Peyer's patch (tissue), 4 donors: ENCODE results near the gene RGL2. TPM values are rescaled to one million over a fixed set of nuclear protein-coding genes. Genes with fewer than 3 reads are reported as not detected.

ENCODE experiments used
- DNase-seq, 3 donors: peaks; one replicate each; pipeline ENCODE4 v3.0.0-alpha.2; 2017 to 2019
- H3K27ac ChIP-seq, 4 donors: fragments of 200-600 bp; sonication (generic); one replicate each; pipeline ENCODE4 v1.5.1; 2016 to 2019
- H3K27me3 ChIP-seq, 2 donors: fragments of 200-600 bp; sonication (generic); one replicate each; pipeline ENCODE4 v1.5.1; 2019
- H3K36me3 ChIP-seq, 3 donors: fragments of 200-600 bp; sonication (generic); one replicate each; pipeline ENCODE4 v1.5.1; 2016 to 2019
- H3K4me1 ChIP-seq, 4 donors: fragments of 200-600 bp; sonication (generic); one replicate each; pipeline ENCODE4 v1.5.1; 2016 to 2019
- H3K4me3 ChIP-seq, 4 donors: fragments of 200-600 bp; sonication (generic); 1 replicate in 3 of 4; 2 replicates in 1 of 4; pipeline ENCODE4 v1.5.1; 2016 to 2019; ENCODE audit warnings: mild to moderate bottlenecking in 1 of 4
- H3K9me3 ChIP-seq, 4 donors: fragments of 200-600 bp; sonication (generic); one replicate each; pipeline ENCODE4 v1.5.1; 2016 to 2019; ENCODE audit warnings: mild to moderate bottlenecking in 1 of 4
- POLR2A ChIP-seq, 2 donors: fragments of 450-650 bp; IDR thresholded peaks; one replicate each; pipeline ENCODE4 v1.5.1; 2017; ENCODE audit warnings: antibody characterized with exemption in 2 of 2, mild to moderate bottlenecking in 2 of 2, moderate library complexity in 2 of 2
- total RNA-seq, 4 donors: library from RNA; depleted of rRNA; stranded (reverse); fragments of >200 nt; gene quantifications; one replicate each; pipeline ENCODE4 v1.1.0, GENCODE V29; 2016
- TF ChIP-seq, protein P1 (sequence below), 6 experiments: fragments of 450-650 bp in 4 of 6; fragments of 200-600 bp in 2 of 6; sonication (generic) in 1 of 6; IDR thresholded peaks; one replicate each; pipeline ENCODE4 v1.5.1; 2017 to 2019; ENCODE audit warnings: antibody characterized with exemption in 6 of 6, mild to moderate bottlenecking in 3 of 6, moderate library complexity in 1 of 6

The RGL2 gene
- total RNA-seq, 4 donors from 2014 or later: 15.4 to 89.1 (median 39.4) TPM

GRCh38 chr6:33301877-33302276, 3.1 kb upstream of the RGL2 start:
- no peak overlapping the region for H3K27ac ChIP-seq
- no peaks in the 10 kb centered on the region for H3K9me3 ChIP-seq
- peaks cover 0 to 20% (median 5%) of the 10 kb centered on the region in 4 donors for H3K4me1 ChIP-seq
- H3K4me3 ChIP-seq: no peak overlapping the region
- DNase-seq: no peak
- H3K27me3 ChIP-seq: no peaks in the 10 kb centered on the region
- peaks cover 0 to 50% (median 0%) of the 10 kb centered on the region in 3 donors for H3K36me3 ChIP-seq
- TF ChIP-seq, protein P1, sequence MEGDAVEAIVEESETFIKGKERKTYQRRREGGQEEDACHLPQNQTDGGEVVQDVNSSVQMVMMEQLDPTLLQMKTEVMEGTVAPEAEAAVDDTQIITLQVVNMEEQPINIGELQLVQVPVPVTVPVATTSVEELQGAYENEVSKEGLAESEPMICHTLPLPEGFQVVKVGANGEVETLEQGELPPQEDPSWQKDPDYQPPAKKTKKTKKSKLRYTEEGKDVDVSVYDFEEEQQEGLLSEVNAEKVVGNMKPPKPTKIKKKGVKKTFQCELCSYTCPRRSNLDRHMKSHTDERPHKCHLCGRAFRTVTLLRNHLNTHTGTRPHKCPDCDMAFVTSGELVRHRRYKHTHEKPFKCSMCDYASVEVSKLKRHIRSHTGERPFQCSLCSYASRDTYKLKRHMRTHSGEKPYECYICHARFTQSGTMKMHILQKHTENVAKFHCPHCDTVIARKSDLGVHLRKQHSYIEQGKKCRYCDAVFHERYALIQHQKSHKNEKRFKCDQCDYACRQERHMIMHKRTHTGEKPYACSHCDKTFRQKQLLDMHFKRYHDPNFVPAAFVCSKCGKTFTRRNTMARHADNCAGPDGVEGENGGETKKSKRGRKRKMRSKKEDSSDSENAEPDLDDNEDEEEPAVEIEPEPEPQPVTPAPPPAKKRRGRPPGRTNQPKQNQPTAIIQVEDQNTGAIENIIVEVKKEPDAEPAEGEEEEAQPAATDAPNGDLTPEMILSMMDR (IDR thresholded peaks at IDR 0.05): no peak

DNA sequence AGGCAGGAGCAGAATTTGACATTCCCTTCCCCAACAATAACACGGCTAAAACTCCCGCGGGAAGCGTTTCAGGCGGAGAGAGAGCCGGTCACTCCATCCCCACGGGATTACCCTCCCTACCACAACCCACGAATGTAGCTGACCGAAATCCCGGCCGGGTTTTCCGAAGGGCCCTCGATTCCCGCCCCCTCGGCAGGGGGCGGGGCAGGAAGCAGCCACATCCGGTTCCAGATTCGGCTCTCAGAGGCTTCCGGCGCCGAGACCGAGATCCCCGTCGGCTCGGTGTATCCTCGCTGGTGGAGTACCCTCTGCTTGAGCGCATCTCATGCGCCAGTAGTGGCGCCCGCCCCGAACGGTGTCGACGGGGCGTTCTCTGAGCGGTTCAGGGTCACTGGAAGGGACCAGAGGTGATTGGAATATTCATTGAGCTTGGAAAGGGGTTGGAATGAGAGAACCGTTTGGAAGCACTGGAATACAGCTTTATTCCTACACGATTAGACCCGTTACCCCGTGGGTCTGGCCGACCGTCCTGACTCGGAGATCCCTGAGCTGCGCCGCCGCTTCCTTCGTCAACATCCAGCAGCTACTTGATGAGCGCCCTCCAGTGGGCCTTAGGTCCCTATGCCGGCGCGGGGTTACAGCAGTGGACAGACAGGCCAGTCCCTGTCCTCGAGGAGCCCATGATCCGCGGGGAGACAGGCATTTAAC, 649 bp upstream of the RGL2 start:
- DNase-seq: peak; percentile 86 to 96 (median 94)
- H3K27me3 ChIP-seq: no peaks in the 10 kb centered on the region
- no peaks in the 10 kb centered on the region for H3K9me3 ChIP-seq
- TF ChIP-seq POLR2A (IDR thresholded peaks at IDR 0.05): peak; percentile 67 to 74
- TF ChIP-seq, protein P1 (IDR thresholded peaks at IDR 0.05): peak; percentile 63 to 79 (median 72)
- peak overlapping the region; percentile 69 to 89 (median 80) for H3K4me3 ChIP-seq
- H3K4me1 ChIP-seq: peaks cover 0 to 22% (median 6%) of the 10 kb centered on the region in 4 donors
- H3K36me3 ChIP-seq: peaks cover 0 to 40% (median 0%) of the 10 kb centered on the region in 3 donors
- peak overlapping the region; percentile 93 to 96 (median 95) for H3K27ac ChIP-seq

GRCh38 chr6:33297956-33298772, 578 bp downstream of the RGL2 start:
- Histone ChIP-seq H3K4me1 (peaks cover 0 to 22% (median 6%) of the 10 kb centered on the region in 4 donors), H3K27ac (peak overlapping the region; percentile 93 to 96 (median 95)), H3K9me3 (no peaks in the 10 kb centered on the region), H3K27me3 (no peaks in the 10 kb centered on the region), H3K4me3 (peak overlapping the region; percentile 69 to 89 (median 80)), H3K36me3 (peaks cover 0 to 35% (median 0%) of the 10 kb centered on the region in 3 donors)
- DNase-seq: peak; percentile 62 to 82 (median 67)
- TF ChIP-seq, protein P1 (IDR thresholded peaks at IDR 0.05): no peak
- peak in 1 of 2 donors; percentile 23 for TF ChIP-seq POLR2A (IDR thresholded peaks at IDR 0.05)

- H3K4me1 ChIP-seq: peaks cover 0 to 22% (median 6%) of the 10 kb centered on the region in 4 donors
- DNase-seq: peak; percentile 41 to 66 (median 63)
Measured at GRCh38 chr6:33297406-33297955, 1.3 kb downstream of the RGL2 start.

More at GRCh38 chr6:33297406-33297955, 1.3 kb downstream of the RGL2 start:
- TF ChIP-seq, protein P1 (IDR thresholded peaks at IDR 0.05): no peak
- no peak for TF ChIP-seq POLR2A (IDR thresholded peaks at IDR 0.05)
- peaks cover 0 to 35% (median 0%) of the 10 kb centered on the region in 3 donors for H3K36me3 ChIP-seq
- no peaks in the 10 kb centered on the region for H3K9me3 ChIP-seq
- H3K27me3 ChIP-seq: no peaks in the 10 kb centered on the region
- H3K27ac ChIP-seq: peak overlapping the region; percentile 93 to 96 (median 95)
- H3K4me3 ChIP-seq: peak overlapping the region; percentile 69 to 89 (median 80)
